ENCODE results near the gene DISP2. TPM values are rescaled to one million over a fixed set of nuclear protein-coding genes. Genes with fewer than 3 reads are reported as not detected.

DISP2 gene
- total RNA-seq, 1 experiment from 2014 or later = 0.35 TPM

- no peaks in the 10 kb centered on the region for H3K9me2 ChIP-seq (ENCODE audit: insufficient read depth)
- no peaks in the 10 kb centered on the region for H3K27me3 ChIP-seq (ENCODE audit: insufficient read depth, low read depth)
- TF ChIP-seq, protein P1, sequence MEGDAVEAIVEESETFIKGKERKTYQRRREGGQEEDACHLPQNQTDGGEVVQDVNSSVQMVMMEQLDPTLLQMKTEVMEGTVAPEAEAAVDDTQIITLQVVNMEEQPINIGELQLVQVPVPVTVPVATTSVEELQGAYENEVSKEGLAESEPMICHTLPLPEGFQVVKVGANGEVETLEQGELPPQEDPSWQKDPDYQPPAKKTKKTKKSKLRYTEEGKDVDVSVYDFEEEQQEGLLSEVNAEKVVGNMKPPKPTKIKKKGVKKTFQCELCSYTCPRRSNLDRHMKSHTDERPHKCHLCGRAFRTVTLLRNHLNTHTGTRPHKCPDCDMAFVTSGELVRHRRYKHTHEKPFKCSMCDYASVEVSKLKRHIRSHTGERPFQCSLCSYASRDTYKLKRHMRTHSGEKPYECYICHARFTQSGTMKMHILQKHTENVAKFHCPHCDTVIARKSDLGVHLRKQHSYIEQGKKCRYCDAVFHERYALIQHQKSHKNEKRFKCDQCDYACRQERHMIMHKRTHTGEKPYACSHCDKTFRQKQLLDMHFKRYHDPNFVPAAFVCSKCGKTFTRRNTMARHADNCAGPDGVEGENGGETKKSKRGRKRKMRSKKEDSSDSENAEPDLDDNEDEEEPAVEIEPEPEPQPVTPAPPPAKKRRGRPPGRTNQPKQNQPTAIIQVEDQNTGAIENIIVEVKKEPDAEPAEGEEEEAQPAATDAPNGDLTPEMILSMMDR (conservative IDR thresholded peaks at IDR 0.05) = no peak
- TF ChIP-seq EZH2 (IDR thresholded peaks at IDR 0.05; ENCODE audit: low read depth) = no peak
- H3K9me3 ChIP-seq (ENCODE audit: insufficient read depth, low read depth) = no peaks in the 10 kb centered on the region
- CTCF ChIA-PET = interaction anchor here (1.4 kb wide), 1 partner anchor 14 kb away, joined by 4 read pairs; no protein-coding TSS in a partner anchor
- H3K4me2 ChIP-seq = no peak overlapping the region
- no peaks in the 10 kb centered on the region for H3K36me3 ChIP-seq (ENCODE audit: low read depth)
- peaks cover 24% of the 10 kb centered on the region for H3K4me1 ChIP-seq (replicated peaks; ENCODE audit: insufficient read depth)
- H3F3A ChIP-seq (ENCODE audit: insufficient read depth, low read depth) = peaks cover 6% of the 10 kb centered on the region; the same call in 1 of the 2 replicates
- H3K79me2 ChIP-seq (ENCODE audit: low read depth) = no peaks in the 10 kb centered on the region
- intact Hi-C loops (cut with micrococcal nuclease; ENCODE audit: unreplicated experiment) = no loop called here
- no TSS peak for BruUV-seq (replicated peaks)
- no peak overlapping the region for H3K27ac ChIP-seq
- no peak for DNase-seq
- POLR2A ChIA-PET (ENCODE audit: unreplicated experiment) = no interaction called here
- no peak overlapping the region for H2AFZ ChIP-seq
- no peaks in the 10 kb centered on the region for H4K20me1 ChIP-seq (ENCODE audit: insufficient read depth)
- no peak overlapping the region for H3K4me3 ChIP-seq
These were observed 5.6 kb upstream of the DISP2 start for GRCh38 chr15:40352281-40352901.

- Histone ChIP-seq H3K9me3 (ENCODE audit: insufficient read depth, low read depth) (no peaks in the 10 kb centered on the region), H3K4me3 (no peak overlapping the region), H3K4me1 (replicated peaks; ENCODE audit: insufficient read depth) (peaks cover 13% of the 10 kb centered on the region), H2AFZ (no peak overlapping the region), H3F3A (ENCODE audit: insufficient read depth, low read depth) (peaks cover 3% of the 10 kb centered on the region; the same call in 1 of the 2 replicates), H3K9me2 (ENCODE audit: insufficient read depth) (no peaks in the 10 kb centered on the region), H3K79me2 (ENCODE audit: low read depth) (no peaks in the 10 kb centered on the region), H3K4me2 (no peak overlapping the region), H3K27me3 (ENCODE audit: insufficient read depth, low read depth) (no peaks in the 10 kb centered on the region), H3K27ac (no peak overlapping the region), H4K20me1 (ENCODE audit: insufficient read depth) (no peaks in the 10 kb centered on the region), H3K36me3 (ENCODE audit: low read depth) (no peaks in the 10 kb centered on the region)
- TF ChIP-seq, protein P1 (conservative IDR thresholded peaks at IDR 0.05) = no peak
- TF ChIP-seq EZH2 (IDR thresholded peaks at IDR 0.05; ENCODE audit: low read depth) = no peak
- BruUV-seq (replicated peaks) = no TSS peak
- no peak for DNase-seq
- intact Hi-C loops (cut with micrococcal nuclease; ENCODE audit: unreplicated experiment) = no loop called here
- ChIA-PET CTCF (no interaction called here), POLR2A (ENCODE audit: unreplicated experiment) (no interaction called here)
These were observed 4.3 kb upstream of the DISP2 start for GRCh38 chr15:40353697-40354096.

GRCh38 chr15:40354408-40355171, 3.4 kb upstream of the DISP2 start:
- Histone ChIP-seq H3K27ac (no peak overlapping the region), H3K27me3 (ENCODE audit: insufficient read depth, low read depth) (no peaks in the 10 kb centered on the region), H3F3A (ENCODE audit: insufficient read depth, low read depth) (no peaks in the 10 kb centered on the region), H3K36me3 (ENCODE audit: low read depth) (no peaks in the 10 kb centered on the region), H3K79me2 (ENCODE audit: low read depth) (no peaks in the 10 kb centered on the region), H3K4me1 (replicated peaks; ENCODE audit: insufficient read depth) (peaks cover 7% of the 10 kb centered on the region; the same call in 1 of the 2 replicates), H3K9me3 (ENCODE audit: insufficient read depth, low read depth) (no peaks in the 10 kb centered on the region), H3K4me3 (no peak overlapping the region), H2AFZ (no peak overlapping the region), H3K9me2 (ENCODE audit: insufficient read depth) (no peaks in the 10 kb centered on the region), H4K20me1 (ENCODE audit: insufficient read depth) (no peaks in the 10 kb centered on the region), H3K4me2 (no peak overlapping the region)
- intact Hi-C loops (cut with micrococcal nuclease; ENCODE audit: unreplicated experiment) = no loop called here
- POLR2A ChIA-PET (ENCODE audit: unreplicated experiment) = interaction anchor here (0.6 kb wide), 1 partner anchor 393 kb away, joined by 3 read pairs; no protein-coding TSS in a partner anchor
- CTCF ChIA-PET = interaction anchor here (0.5 to 0.8 kb wide), 2 partner anchors 13 to 128 kb away, joined by 5 to 7 read pairs; no protein-coding TSS in a partner anchor
- no TSS peak for BruUV-seq (replicated peaks)
- DNase-seq = no peak
- TF ChIP-seq, protein P1 (conservative IDR thresholded peaks at IDR 0.05) = peak; percentile 27; the same call in 1 of the 2 replicates
- no peak for TF ChIP-seq EZH2 (IDR thresholded peaks at IDR 0.05; ENCODE audit: low read depth)
